ENCODE measurements around the gene ADM2.

The ADM2 gene

GRCh38 chr22:50487290-50488005 is 6.1 kb downstream of the ADM2 start:
- DNase-seq, result no peak

DNA sequence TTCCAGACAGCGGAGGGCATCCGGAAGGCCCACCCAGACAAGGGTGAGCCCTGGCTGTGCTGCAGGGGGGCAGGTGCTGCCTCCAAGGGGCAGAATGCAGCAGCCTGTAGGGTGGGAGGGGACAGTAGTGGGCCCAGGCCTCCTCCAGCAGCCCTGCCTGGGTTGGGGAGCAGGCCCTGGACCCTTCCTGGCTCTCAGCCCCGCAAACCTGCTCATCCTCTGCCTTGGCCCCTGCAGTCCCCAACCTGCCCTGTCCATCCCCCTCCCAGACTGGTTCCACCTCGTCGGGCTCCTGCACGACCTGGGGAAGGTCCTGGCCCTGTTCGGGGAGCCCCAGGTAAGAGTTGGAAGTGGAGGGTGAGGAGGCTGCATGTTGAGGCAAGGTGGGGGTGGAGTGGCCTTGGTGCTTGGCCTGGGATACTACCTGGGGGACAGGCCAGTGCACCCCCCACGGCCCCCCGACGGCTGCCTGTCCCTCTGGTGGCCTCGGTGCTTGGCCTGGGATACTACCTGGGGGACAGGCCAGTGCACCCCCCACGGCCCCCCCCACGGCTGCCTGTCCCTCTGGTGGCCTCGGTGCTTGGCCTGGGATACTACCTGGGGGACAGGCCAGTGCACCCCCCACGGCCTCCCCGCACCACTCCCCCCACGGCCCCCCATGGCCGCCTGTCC is 6.8 kb downstream of the ADM2 start:
- no peak for DNase-seq

DNA sequence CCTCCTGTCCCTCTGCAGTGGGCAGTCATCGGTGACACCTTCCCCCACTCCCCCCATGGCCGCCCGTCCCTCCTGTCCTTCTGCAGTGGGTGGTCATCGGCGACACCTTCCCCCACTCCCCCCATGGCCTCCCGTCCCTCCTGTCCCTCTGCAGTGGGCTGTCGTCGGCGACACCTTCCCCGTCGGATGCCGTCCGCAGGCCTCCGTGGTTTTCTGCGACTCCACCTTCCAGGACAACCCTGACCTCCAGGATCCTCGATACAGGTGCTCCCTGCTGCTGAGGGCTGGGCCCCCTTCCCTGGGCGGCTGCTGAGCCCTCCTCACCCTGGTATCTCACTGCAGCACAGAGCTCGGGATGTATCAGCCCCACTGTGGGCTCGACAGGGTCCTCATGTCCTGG is 7.5 kb downstream of the ADM2 start:
- no peak for DNase-seq

DNA sequence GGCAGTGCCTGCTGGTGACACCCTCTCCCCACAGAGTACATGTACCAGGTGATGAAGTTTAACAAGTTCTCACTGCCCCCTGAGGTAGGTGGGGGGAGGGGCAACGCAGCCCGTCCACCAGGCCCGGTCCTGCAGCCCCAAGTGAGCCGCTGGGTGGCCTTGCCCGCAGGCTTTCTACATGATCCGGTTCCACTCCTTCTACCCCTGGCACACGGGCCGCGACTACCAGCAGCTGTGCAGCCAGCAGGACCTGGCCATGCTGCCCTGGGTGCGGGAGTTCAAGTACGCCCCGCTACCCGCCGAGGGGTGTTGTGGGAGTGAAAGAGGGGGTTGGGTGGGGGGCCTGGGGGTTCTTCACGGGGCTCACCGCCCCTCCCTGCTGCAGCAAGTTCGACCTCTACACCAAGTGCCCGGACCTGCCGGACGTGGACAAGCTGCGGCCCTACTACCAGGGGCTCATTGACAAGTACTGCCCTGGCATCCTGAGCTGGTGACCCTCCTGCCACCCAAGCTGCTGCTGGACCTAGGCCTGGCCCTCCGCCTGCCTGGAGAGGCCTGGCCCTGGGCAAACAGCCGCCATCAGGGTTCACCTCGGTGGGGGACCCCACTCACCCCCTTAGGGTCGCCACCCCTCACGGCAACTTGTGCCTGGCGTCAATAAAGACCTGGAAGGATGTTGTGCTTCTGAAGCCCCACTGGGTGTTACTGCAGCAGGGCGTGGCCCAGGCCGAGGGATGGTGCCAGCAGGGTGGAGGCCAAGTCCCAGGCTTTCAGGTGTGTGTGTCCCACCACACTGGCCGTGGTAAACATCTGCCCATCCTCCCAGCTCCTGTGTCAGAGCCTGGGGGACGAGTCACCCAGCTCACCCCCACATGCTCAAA is 8.3 kb downstream of the ADM2 start:
- DNase-seq, result no peak

DNA sequence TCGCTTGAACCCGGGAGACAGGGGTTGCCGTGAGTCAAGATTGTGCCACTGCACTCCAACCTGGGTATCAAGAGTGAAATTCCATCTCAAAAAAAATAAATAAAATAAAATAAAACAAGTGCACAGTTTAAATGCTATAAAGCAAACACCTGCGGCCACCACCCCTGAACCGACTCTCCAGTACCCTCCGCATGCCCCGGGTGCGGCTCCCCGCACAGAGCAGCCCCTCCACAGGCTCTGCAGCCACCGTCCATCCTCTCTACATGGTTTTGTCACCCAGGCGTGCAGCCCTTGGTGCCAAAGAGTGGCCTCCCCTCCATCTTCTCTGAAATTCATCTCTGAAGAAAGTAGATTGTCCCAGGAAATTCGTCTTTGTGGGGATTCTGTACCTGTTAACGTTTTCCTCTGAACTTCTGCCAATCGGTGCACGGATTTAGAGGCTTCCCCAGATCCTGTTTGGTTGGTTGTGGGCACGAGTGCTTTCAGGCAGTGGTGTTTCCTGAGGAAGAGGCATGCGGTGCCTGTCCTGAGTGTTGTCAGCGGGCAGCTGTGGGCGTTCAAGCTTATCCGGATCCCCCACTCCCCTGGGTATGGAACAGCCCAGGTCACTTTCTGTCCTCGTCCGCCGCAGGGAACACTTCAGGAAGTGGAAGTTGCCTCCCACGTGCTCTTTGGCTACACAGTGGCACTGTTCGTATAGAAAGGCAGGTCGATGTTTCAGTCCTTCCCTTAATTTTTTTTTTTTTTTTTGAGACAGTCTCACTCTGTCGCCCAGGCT is 9.4 kb downstream of the ADM2 start:
- no peak for DNase-seq

GRCh38 chr22:50497093-50497492 is 15.8 kb downstream of the ADM2 start:
- no peak for DNase-seq

- DNase-seq, result peak; percentile 81
These were observed 17.1 kb downstream of the ADM2 start for GRCh38 chr22:50498322-50498890.

GRCh38 chr22:50500452-50500851 is 19.1 kb downstream of the ADM2 start:
- DNase-seq, result no peak

DNA sequence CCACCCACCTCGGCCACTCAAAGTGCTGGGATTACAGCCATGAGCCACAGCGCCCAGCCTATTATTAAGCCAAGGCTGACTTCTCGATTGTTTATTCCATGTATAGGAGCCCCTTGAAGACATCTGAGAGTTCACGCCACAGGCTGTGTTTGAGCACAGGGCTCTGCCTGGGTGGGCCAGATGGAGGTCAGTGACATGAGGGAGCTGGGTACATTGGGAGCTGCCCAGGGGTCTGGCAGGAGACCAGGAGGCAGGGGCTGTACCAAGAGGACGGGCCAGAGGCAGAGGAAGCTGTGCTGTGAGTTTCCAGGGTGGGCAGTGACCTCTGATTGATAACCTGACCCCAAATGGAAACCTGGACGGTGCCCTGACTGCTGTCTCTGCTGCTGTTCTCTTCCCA is 20.8 kb downstream of the ADM2 start:
- DNase-seq, result no peak

DNA sequence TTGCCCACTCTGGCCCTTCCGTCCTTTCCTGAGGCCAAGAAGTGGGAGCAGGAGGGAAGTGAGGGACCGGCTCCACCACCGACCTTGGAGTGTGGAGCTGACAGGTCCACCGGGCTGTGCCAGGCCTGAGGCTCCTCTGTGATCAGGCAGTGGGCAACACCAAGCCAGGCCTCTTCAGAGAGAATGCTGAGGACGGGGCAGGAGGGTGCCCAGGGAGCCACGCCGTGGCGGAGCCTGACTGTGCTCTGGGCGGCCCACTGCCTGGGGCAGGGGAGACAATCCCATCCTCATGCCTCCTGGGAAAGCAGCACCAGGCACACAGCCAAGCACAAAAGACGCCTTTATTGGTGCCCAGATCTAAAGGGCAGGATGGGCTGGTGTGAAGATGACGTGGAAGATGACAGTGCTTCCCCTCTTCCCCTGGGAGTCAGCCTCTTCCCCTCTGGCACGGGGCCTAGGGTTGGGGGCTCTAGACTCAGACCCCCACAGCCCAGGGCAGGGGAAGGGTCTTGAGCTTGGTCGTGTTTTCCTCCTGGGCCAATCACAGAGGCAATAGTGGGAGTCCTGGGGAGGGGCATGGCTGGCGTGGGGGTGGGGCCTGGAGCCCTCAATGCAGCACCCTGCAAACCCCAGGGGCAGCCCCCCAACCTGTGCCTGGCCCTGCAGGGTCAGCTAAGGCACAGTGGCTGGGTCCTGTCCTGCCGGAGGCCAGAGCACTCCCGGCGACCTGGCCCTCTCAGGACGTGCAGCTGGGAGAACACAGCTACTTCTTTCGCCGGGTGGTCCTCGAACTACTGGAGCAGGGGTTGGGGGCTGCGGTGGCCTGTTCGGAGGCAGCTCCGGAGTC is 21.5 kb downstream of the ADM2 start:
- no peak for DNase-seq

DNA sequence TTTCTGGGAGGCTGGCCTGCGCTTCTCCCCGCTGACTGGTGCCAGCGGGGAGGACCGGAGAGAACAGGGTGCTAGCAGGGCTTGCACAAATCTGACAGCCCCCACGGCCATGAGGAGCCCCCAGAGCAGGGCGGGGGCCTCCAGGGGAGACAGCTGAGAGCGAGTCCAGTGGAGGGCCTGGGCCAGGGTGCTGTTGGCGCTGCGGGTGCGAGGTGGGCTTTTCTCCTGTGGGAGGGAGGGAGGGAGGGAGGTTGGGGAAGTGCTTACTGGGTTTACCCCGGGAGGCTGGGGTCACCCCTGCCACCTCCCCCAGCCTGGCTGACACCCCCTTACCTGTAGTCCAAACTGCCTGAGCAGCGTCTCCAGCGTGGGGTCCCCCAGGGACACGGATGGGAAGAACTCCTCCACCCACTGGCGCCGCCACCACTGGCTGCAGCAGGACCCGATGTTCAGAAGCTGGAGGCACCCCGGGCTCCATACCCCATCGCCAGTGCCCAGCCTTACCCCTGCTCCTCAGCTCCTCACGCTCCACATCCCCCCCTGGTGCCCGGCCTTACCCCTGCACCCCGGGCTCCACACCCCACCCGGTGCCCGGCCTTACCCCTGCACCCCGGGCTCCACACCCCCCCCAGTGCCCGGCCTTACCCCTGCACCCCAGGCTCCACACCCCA is 22.3 kb downstream of the ADM2 start:
- no peak for DNase-seq

GRCh38 chr22:50504369-50505211 is 23.2 kb downstream of the ADM2 start:
- no peak for DNase-seq

GRCh38 chr22:50505276-50505775 is 24.0 kb downstream of the ADM2 start:
- DNase-seq, result no peak

DNA sequence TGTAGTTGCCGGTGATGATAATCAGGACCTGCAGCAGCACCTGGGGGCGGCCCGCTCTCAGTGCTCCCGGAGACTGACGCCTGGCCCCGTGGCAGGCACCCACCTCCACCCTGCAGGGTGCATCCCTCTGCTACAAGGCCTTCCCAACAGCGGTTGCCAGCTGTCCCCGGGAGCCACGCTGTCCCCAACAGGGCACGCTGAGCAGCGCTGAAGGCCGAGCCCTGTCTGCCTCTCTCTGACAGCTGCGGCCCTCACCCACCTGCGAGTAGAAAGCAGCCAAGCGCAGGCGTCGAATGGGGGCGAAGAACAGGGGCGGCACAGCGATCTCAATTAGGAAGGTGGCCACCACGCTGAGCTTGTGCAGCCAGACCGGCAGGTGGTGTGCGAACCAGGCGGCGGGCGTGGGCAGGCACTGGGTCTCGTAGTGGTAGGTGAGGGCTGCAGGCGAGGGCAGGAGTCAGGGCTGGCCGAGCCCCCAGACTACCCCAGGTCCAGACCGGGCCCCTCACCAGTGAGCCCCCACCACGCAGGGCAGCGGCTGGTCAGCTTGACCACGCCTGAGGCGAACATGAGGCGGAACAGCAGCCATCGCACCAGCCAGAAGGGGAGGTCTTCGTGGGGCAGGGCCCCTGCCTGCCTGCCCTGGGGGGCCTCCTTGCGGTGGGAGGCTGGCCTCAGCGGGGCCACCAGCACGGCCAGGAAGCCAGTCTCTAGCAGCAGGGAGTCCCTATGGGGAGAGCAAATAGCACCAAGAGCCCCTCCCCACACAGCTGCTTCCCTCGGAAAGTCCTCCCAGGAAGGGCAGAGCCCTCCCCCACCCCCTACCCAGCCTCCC is 24.6 kb downstream of the ADM2 start:
- DNase-seq, result no peak

GRCh38 chr22:50506611-50507420 is 25.5 kb downstream of the ADM2 start:
- DNase-seq, result no peak

- DNase-seq, result peak; percentile 94
These were observed 26.2 kb downstream of the ADM2 start, which contains the start of gene LMF2 for GRCh38 chr22:50507421-50507990. LMF2 (minus strand) TSS chr22:50507702; CDS start chr22:50507675, 27 bp downstream.

All from CD4-positive, alpha-beta T cell treated with Interleukin-12 subunit alpha and Interleukin-12 subunit beta, for 1 hour (primary cell).